ENCODE measurements around the gene FBLN7. TPM values are rescaled to one million over a fixed set of nuclear protein-coding genes. Genes with fewer than 3 reads are reported as not detected.

Gene FBLN7
- total RNA-seq, 2 experiments from 2014 or later, result 0.25 TPM; not detected in 1

DNA sequence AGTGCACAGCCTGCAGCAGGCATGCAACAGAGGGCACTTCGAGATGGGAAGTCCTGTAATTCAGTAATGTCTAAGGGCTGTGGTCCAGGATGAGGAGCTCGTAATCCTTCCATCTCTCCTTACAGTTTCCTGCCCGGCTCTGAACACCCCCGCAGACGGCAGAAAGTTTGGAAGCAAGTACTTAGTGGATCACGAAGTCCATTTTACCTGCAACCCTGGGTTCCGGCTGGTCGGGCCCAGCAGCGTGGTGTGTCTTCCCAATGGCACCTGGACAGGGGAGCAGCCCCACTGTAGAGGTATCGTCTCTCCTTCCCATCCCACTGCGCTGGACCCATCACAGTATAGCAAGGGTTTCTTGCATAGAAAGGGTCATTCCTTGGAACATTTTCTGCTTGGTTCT, 26.7 kb downstream of the FBLN7 start:
- no peaks in the 10 kb centered on the region for H4K20me1 ChIP-seq (ENCODE audit: insufficient read depth, low read length)
- H3K36me3 ChIP-seq (ENCODE audit: insufficient read depth, low read length), result no peaks in the 10 kb centered on the region
- ChIA-PET CTCF (ENCODE audit: unreplicated experiment) (no interaction called here), POLR2A (interaction anchor here (0.5 kb wide), 1 partner anchor 92 kb away, joined by 6 read pairs; no protein-coding TSS in a partner anchor)
- H3K4me1 ChIP-seq (ENCODE audit: insufficient read depth, low read length, poor library complexity, severe bottlenecking), result peaks cover 13% of the 10 kb centered on the region
- TF ChIP-seq EZH2phosphoT487 (IDR thresholded peaks at IDR 0.05; ENCODE audit: borderline replicate concordance, low read depth, low read length) (no peak), CTCF (conservative IDR thresholded peaks at IDR 0.05; ENCODE audit: low read length) (no peak)
- no peak overlapping the region for H3K4me3 ChIP-seq (ENCODE audit: low read depth, low read length, poor library complexity, severe bottlenecking)
- no peaks in the 10 kb centered on the region for H3K9me3 ChIP-seq (ENCODE audit: low read length)
- no peak overlapping the region for H3K27ac ChIP-seq (ENCODE audit: low read depth, low read length, poor library complexity, severe bottlenecking)
- H3K4me2 ChIP-seq (ENCODE audit: low read length), result no peak overlapping the region
- BruUV-seq (replicated peaks), result no TSS peak
- intact Hi-C loops (cut with micrococcal nuclease; ENCODE audit: unreplicated experiment), result no loop called here
- DNase-seq (ENCODE audit: low spot score), result no peak
- H2AFZ ChIP-seq (ENCODE audit: low read length), result no peak overlapping the region
- H3K79me2 ChIP-seq (ENCODE audit: insufficient read depth, low read depth, low read length), result no peaks in the 10 kb centered on the region
- no peaks in the 10 kb centered on the region for H3K9me2 ChIP-seq (ENCODE audit: insufficient read depth, low read length)

DNA sequence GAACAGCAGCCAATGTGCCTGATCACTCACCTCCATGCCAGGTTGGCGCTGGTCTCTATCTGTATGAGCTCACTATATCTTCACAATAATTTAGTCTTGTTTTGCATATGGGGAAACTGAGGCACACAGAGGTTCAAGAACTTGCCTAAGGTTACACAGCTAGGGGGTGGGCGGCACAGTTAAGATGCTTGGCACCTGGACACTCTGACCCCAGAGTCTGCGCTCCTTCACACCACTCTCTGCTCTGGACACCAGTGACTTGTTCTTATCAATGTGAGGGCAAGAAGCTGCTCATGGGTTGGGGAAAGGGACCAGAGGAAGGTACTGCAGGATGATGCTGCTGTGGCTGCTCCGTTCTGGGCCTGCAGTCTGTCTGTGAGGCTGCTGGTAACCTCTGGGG, 27.1 kb downstream of the FBLN7 start:
- Histone ChIP-seq H3K4me1 (ENCODE audit: insufficient read depth, low read length, poor library complexity, severe bottlenecking) (peaks cover 9% of the 10 kb centered on the region), H3K36me3 (ENCODE audit: insufficient read depth, low read length) (no peaks in the 10 kb centered on the region), H3K4me3 (ENCODE audit: low read depth, low read length, poor library complexity, severe bottlenecking) (no peak overlapping the region), H2AFZ (ENCODE audit: low read length) (no peak overlapping the region), H3K9me2 (ENCODE audit: insufficient read depth, low read length) (no peaks in the 10 kb centered on the region), H3K79me2 (ENCODE audit: insufficient read depth, low read depth, low read length) (no peaks in the 10 kb centered on the region), H4K20me1 (ENCODE audit: insufficient read depth, low read length) (no peaks in the 10 kb centered on the region), H3K27ac (ENCODE audit: low read depth, low read length, poor library complexity, severe bottlenecking) (no peak overlapping the region), H3K4me2 (ENCODE audit: low read length) (no peak overlapping the region), H3K9me3 (ENCODE audit: low read length) (no peaks in the 10 kb centered on the region)
- intact Hi-C loops (cut with micrococcal nuclease; ENCODE audit: unreplicated experiment), result no loop called here
- ChIA-PET CTCF (ENCODE audit: unreplicated experiment) (no interaction called here), POLR2A (no interaction called here)
- no peak for TF ChIP-seq CTCF (conservative IDR thresholded peaks at IDR 0.05; ENCODE audit: low read length)
- no peak for TF ChIP-seq EZH2phosphoT487 (IDR thresholded peaks at IDR 0.05; ENCODE audit: borderline replicate concordance, low read depth, low read length)
- no TSS peak for BruUV-seq (replicated peaks)
- DNase-seq (ENCODE audit: low spot score), result no peak

GRCh38 chr2:112166806-112167499, 28.8 kb downstream of the FBLN7 start:
- H3K9me2 ChIP-seq (ENCODE audit: insufficient read depth, low read length), result no peaks in the 10 kb centered on the region
- POLR2A ChIA-PET, result no interaction called here
- DNase-seq (ENCODE audit: low spot score), result no peak
- no peaks in the 10 kb centered on the region for H3K79me2 ChIP-seq (ENCODE audit: insufficient read depth, low read depth, low read length)
- H3K4me3 ChIP-seq (ENCODE audit: low read depth, low read length, poor library complexity, severe bottlenecking), result no peak overlapping the region
- CTCF ChIA-PET (ENCODE audit: unreplicated experiment), result no interaction called here
- H3K4me2 ChIP-seq (ENCODE audit: low read length), result no peak overlapping the region
- no peaks in the 10 kb centered on the region for H3K4me1 ChIP-seq (ENCODE audit: insufficient read depth, low read length, poor library complexity, severe bottlenecking)
- H2AFZ ChIP-seq (ENCODE audit: low read length), result no peak overlapping the region
- no peaks in the 10 kb centered on the region for H3K9me3 ChIP-seq (ENCODE audit: low read length)
- intact Hi-C loops (cut with micrococcal nuclease; ENCODE audit: unreplicated experiment), result no loop called here
- H3K36me3 ChIP-seq (ENCODE audit: insufficient read depth, low read length), result no peaks in the 10 kb centered on the region
- H4K20me1 ChIP-seq (ENCODE audit: insufficient read depth, low read length), result no peaks in the 10 kb centered on the region
- no TSS peak for BruUV-seq (replicated peaks)
- no peak for TF ChIP-seq CTCF (conservative IDR thresholded peaks at IDR 0.05; ENCODE audit: low read length)
- no peak for TF ChIP-seq EZH2phosphoT487 (IDR thresholded peaks at IDR 0.05; ENCODE audit: borderline replicate concordance, low read depth, low read length)
- no peak overlapping the region for H3K27ac ChIP-seq (ENCODE audit: low read depth, low read length, poor library complexity, severe bottlenecking)
